HL-60/S4 (cell line): Measurements from ENCODE around the gene ESRRA.

Experiments used
- in situ Hi-C: fragments of 300-500 bp; cut with MboI; formaldehyde crosslinking; loops from 2 replicates; pipeline ENCODE4 v1.14.3; 2022; ENCODE audit warnings: low sequenced_read_pairs

The ESRRA gene

GRCh38 chr11:64305075-64305690 is at the start of gene ESRRA:
TSS of gene ESRRA (plus strand) at chr11:64305524. CDS start at chr11:64307180, 1,656 bp downstream.
- in situ Hi-C loops, result no loop called here

DNA sequence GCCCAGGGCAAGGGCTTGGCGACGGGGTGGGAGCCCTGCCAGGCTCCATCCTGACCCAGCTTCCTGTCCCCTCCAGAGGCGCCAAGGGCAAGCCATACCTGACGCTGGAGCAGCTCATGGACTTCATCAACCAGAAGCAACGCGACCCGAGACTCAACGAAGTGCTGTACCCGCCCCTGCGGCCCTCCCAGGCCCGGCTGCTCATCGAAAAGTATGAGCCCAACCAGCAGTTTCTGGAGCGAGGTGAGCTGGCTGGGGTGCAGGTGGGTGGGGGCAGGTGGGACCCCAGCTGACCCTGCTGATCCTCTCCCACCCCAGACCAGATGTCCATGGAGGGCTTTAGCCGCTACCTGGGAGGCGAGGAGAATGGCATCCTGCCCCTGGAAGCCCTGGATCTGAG is 49.0 kb upstream of the ESRRA start:
- in situ Hi-C loops, result no loop called here

GRCh38 chr11:64258356-64258755 is 47.0 kb upstream of the ESRRA start:
- in situ Hi-C loops, result no loop called here

DNA sequence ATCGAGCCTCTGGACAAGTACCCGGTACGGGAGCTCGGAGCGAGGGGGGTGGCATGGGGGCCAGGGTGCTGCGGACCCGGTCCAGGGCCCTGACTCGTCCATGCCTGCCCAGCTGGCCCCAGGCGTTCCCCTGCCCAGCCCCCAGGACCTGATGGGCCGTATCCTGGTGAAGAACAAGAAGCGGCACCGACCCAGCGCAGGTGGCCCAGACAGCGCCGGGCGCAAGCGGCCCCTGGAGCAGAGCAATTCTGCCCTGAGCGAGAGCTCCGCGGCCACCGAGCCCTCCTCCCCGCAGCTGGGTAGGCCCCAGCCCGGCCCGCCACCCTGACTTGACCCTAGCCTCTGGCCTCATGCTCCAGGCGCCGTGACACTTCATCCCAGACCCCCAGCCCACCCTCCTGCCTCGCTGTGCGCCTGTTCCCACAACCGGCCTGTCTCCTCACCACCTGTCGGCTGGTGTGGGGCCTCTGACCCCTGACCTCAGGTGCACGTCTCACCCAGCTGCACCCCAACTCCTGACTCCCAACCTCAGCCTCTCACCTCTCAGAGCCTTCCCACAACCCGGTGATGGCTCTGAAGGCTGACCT is 46.3 kb upstream of the ESRRA start:
- in situ Hi-C loops, result no loop called here

DNA sequence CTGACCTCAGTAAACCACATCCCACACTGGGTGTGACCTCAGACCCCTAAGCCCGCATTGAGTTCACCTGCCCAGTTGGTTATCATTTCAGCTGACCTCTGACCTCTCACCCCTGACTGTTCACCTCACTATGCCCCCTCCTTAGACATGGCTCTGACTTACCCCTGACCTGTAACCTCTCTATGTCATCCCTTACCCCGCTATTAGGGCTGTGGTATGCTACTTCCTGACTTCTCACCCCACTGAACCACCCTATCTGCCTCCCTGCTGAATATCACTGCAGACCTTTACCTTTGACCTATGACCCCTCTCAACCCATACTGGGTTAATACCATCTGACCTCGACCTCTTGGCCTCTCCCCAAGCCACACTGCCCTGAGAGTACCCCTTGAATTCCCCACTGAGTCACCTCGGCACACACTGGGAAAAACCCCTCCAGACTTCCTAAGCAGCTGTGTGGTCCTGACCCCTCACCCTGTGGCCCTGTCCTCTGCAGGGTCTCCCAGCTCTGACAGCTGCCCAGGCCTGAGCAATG is 45.7 kb upstream of the ESRRA start:
- in situ Hi-C loops, result no loop called here

- in situ Hi-C loops, result no loop called here
Measured at GRCh38 chr11:64260147-64260708, 45.1 kb upstream of the ESRRA start.

- in situ Hi-C loops, result no loop called here
Measured at GRCh38 chr11:64261556-64262080, 43.7 kb upstream of the ESRRA start.

DNA sequence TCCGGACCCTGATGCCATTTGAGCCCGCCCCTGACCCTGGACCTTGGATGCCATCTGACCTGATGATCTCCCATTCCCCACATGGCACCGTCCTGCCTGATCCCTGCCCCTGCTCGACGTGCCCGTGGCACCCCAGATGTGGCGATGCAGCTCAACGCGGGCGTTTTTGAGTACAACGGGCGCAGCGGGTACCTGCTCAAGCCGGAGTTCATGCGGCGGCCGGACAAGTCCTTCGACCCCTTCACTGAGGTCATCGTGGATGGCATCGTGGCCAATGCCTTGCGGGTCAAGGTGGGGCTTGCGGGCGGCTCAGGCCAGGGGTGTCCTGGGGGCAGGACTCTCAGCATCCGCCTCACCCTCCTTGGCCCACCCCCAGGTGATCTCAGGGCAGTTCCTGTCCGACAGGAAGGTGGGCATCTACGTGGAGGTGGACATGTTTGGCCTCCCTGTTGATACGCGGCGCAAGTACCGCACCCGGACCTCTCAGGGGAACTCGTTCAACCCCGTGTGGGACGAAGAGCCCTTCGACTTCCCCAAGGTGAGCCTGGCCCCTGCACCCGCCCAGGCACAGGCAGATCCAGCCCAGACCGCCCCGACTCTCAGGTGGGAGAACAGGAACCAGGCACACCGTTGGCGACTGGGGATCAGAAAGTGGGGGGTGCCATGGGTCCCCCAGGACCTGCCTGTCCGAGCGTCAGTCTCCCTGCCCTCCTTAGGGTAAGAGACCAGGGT is 42.9 kb upstream of the ESRRA start:
- in situ Hi-C loops, result no loop called here

DNA sequence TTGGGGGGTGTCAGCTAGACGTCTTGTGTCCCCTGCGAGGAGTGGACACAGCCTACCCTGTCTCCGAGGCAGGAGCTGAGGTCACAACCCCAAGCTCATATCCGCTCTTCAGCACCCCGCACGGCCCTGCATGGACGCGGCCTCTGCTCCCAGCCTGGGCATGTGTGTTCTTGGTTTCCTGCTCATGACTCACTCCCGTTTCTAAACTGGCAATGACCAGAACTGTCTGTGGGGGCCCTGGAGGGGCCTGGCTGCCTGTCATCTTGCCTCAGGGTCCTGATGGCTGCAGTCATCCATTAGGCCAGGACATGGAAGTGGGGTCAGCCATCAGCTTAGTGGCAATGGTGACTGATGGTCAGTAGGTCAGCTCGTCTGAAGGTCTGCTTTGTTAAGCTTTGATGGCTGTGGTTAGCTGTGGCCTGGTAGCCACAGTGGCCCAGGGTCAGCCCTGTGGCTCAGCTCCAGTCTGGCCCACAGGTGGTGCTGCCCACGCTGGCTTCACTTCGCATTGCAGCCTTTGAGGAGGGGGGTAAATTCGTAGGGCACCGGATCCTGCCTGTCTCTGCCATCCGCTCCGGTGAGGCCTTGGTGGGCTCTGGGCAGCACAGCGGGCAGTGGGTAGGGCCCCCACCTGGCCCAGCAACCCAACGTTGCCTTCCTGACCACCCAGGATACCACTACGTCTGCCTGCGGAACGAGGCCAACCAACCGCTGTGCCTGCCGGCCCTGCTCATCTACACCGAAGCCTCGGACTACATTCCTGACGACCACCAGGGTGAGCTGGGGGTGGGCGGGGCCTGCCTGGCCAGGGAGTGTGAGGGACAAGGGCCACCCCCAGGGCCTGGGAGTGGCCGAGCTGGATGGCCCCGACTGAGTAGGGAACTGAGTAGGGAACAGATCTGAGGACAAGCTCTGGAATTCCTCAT is 42.0 kb upstream of the ESRRA start:
- in situ Hi-C loops, result no loop called here

GRCh38 chr11:64263947-64264317 is 41.4 kb upstream of the ESRRA start:
- in situ Hi-C loops, result no loop called here

DNA sequence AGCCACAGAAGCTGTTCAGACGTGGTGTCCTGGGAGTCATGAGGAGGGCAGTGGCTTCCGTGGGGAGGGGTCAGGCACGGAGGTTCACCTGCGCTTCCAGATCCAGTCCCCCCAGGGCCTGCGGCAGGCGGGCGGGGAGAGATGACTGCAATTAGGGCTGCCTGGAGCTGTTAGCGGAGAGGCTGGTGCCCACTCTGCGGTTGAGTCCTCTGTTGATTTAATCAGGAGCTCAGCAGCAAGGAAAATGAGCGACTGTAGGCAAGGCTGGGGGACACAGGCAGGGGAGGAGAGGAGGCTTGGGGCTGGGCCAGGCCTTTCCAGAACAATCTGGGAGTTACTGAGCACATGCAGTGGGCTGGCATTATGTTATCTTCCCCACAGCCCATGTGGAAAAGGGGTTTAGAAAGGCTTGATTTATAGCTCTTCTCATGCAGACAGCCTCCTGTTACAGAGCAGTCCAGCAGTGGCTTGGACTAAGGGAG is 40.9 kb upstream of the ESRRA start:
- in situ Hi-C loops, result no loop called here

- in situ Hi-C loops, result no loop called here
Measured at GRCh38 chr11:64265176-64266160, 39.9 kb upstream of the ESRRA start.

DNA sequence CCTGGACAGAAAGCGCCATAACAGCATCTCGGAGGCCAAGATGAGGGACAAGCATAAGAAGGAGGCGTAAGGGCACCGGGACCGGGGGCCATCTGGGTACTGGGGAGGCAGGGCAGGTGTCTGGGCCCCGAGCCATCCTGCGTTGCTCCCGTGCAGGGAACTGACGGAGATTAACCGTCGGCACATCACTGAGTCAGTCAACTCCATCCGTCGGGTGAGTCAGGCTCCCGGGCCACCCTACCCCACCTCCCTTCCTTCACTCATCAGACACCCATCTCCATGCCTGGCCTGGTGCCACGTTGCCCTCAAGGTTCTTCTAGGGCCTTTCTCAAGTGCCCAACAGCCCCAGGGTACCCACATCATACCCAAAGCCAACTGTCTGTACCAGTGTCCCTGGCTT is 39.0 kb upstream of the ESRRA start:
- in situ Hi-C loops, result no loop called here

DNA sequence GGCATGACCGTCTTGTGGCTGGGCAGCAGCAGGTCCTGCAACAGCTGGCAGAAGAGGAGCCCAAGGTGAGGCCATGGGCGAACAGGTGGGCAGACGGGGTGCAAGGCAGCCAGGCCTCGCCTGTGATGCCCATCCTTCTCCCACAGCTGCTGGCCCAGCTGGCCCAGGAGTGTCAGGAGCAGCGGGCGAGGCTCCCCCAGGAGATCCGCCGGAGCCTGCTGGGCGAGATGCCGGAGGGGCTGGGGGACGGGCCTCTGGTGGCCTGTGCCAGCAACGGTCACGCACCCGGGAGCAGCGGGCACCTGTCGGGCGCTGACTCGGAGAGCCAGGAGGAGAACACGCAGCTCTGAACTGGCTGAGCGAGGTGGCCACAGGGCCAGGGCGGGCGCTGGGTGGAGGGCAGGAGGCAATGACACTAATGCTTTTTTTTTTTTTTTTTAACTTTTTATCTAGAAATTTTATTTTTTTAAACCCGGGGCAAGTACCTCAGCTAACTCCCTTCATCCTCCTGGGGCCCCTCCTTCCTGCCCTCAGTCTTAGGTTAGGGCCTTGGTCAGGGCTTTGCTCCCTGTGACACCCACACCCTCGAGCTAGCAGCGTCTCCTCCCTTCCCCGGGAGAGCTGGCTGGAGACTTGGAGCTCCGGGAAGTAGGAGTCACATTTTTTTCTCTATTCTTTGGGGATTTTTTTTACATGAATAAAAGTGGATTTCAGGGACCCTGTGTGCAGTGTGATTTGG is 37.9 kb upstream of the ESRRA start:
- in situ Hi-C loops, result no loop called here

- in situ Hi-C loops, result no loop called here
Measured at GRCh38 chr11:64268025-64268892, 37.1 kb upstream of the ESRRA start.

- in situ Hi-C loops, result no loop called here
Measured at GRCh38 chr11:64268893-64269539, 36.3 kb upstream of the ESRRA start.
